CD4-positive, alpha-beta T cell (primary cell): ENCODE measurements around the gene PITPNM3. TPM values are rescaled to one million over a fixed set of nuclear protein-coding genes. Genes with fewer than 3 reads are reported as not detected.

Source experiments
- ATAC-seq: fragments of 200-7000 bp; cut with Tn5 transposase; one replicate; pipeline ENCODE4 v1.10.0; 2022; ENCODE audit warnings: mild to moderate bottlenecking; ENCODE audit not compliant: poor library complexity
- CTCF ChIA-PET: fragments of 350-600 bp; sonication (Branson Sonifier 250); formaldehyde crosslinking; loops from one replicate; lab custom pipeline; 2021; ENCODE audit warnings: antibody characterized with exemption, inconsistent platforms; lab: Charles Lee
- POLR2A ChIA-PET: fragments of 350-600 bp; sonication (Branson Sonifier 250); formaldehyde crosslinking; loops from one replicate; lab custom pipeline; 2021; ENCODE audit warnings: antibody characterized with exemption, inconsistent platforms; lab: Charles Lee
- DNase-seq, 14 experiments: peaks; one replicate each; pipeline ENCODE4 v3.0.0-alpha.2; 2013 to 2020; ENCODE audit warnings: mixed read lengths in 2 of 14
- H3K27ac ChIP-seq, 2 donors: one replicate each; pipeline versions ENCODE4 v1.5.1 to v1.7.0; 2013; ENCODE audit warnings: low read length in 2 of 2, low read depth in 1 of 2, mild to moderate bottlenecking in 1 of 2
- H3K27me3 ChIP-seq, 2 experiments: 1 replicate in 1 of 2; 2 replicates in 1 of 2; pipeline versions ENCODE4 v1.6.1 to v1.7.0; 2013; ENCODE audit warnings: low read length in 2 of 2, control low read depth in 1 of 2, mild to moderate bottlenecking in 1 of 2, moderate library complexity in 1 of 2; ENCODE audit not compliant: insufficient read depth in 2 of 2, control insufficient read depth in 1 of 2
- H3K36me3 ChIP-seq: one replicate; pipeline ENCODE4 v1.6.1; 2013; ENCODE audit warnings: low read length, control low read depth; ENCODE audit not compliant: insufficient read depth
- H3K4me1 ChIP-seq: one replicate; pipeline ENCODE4 v1.6.1; 2013; ENCODE audit warnings: low read length, control low read depth; ENCODE audit not compliant: insufficient read depth
- H3K4me3 ChIP-seq: one replicate; pipeline ENCODE4 v1.5.1; 2013; ENCODE audit warnings: mild to moderate bottlenecking, low read length, moderate library complexity
- H3K9me3 ChIP-seq, 2 experiments: 1 replicate in 1 of 2; 2 replicates in 1 of 2; pipeline versions ENCODE4 v1.6.1 to v1.7.0; 2013; ENCODE audit warnings: low read length in 2 of 2, mild to moderate bottlenecking in 2 of 2, control low read depth in 1 of 2, moderate library complexity in 1 of 2; ENCODE audit not compliant: control insufficient read depth in 1 of 2, insufficient read depth in 1 of 2
- H3K27ac Mint-ChIP-seq: one replicate; pipeline ENCODE4 v1.8.0; 2020; ENCODE audit warnings: mixed read lengths
- H3K27me3 Mint-ChIP-seq: one replicate; pipeline ENCODE4 v1.8.0; 2021; ENCODE audit warnings: mixed read lengths
- H3K36me3 Mint-ChIP-seq: one replicate; pipeline ENCODE4 v1.8.0; 2021; ENCODE audit warnings: low read depth, mixed read lengths
- H3K4me1 Mint-ChIP-seq: one replicate; pipeline ENCODE4 v1.8.0; 2021; ENCODE audit warnings: low read depth, mixed read lengths
- H3K4me3 Mint-ChIP-seq: one replicate; pipeline ENCODE4 v1.8.0; 2020; ENCODE audit warnings: mild to moderate bottlenecking, mixed read lengths
- H3K9me3 Mint-ChIP-seq: one replicate; pipeline ENCODE4 v1.8.0; 2020; ENCODE audit warnings: mixed read lengths
- CTCF ChIP-seq: fragments of 200-600 bp; IDR thresholded peaks from one replicate; pipeline ENCODE4 v1.8.0; 2022; ENCODE audit warnings: antibody characterized with exemption, mild to moderate bottlenecking
- intact Hi-C, 2 experiments: fragments of 100-400 bp; cut with DNase I in 1 of 2; cut with micrococcal nuclease in 1 of 2; formaldehyde crosslinking; loops; one replicate each; pipeline versions ENCODE4 v1.15.1 to v1.9.0; 2023 to 2025; cut with DNase I, micrococcal nuclease
- total RNA-seq, 174 experiments: library from RNA in 2 of 174; stranded (reverse) in 2 of 174; gene quantifications; one replicate each; pipeline ENCODE4 v1.2.3 and lab custom pipeline; 2021 to 2026

The PITPNM3 gene
- total RNA-seq, 2 experiments from 2014 or later: 0.34 to 0.41 TPM

GRCh38 chr17:6492892-6493674, 63.3 kb downstream of the PITPNM3 start:
- no peaks in the 10 kb centered on the region for H3K36me3 ChIP-seq
- no peaks in the 10 kb centered on the region for H3K27me3 ChIP-seq
- H3K4me1 Mint-ChIP-seq: peaks cover 16% of the 10 kb centered on the region
- DNase-seq (peak in 1 of 14 experiments; percentile 14), ATAC-seq (no peak)
- no peaks in the 10 kb centered on the region for H3K27me3 Mint-ChIP-seq
- no peak for TF ChIP-seq CTCF
- H3K4me3 Mint-ChIP-seq: no peak overlapping the region
- H3K27ac Mint-ChIP-seq: no peak overlapping the region
- H3K4me1 ChIP-seq: peaks cover 14% of the 10 kb centered on the region
- POLR2A ChIA-PET: no interaction called here
- H3K9me3 Mint-ChIP-seq: no peaks in the 10 kb centered on the region
- H3K9me3 ChIP-seq: no peaks in the 10 kb centered on the region
- H3K36me3 Mint-ChIP-seq: no peaks in the 10 kb centered on the region
- no peak overlapping the region for H3K4me3 ChIP-seq
- CTCF ChIA-PET: no interaction called here
- intact Hi-C loops: no loop called here
- H3K27ac ChIP-seq: no peak overlapping the region

- Histone ChIP-seq H3K9me3 (no peaks in the 10 kb centered on the region), H3K27me3 (peaks cover 0 to 5% of the 10 kb centered on the region in 2 experiments), H3K36me3 (no peaks in the 10 kb centered on the region), H3K27ac (no peak overlapping the region), H3K4me1 (peaks cover 9% of the 10 kb centered on the region), H3K4me3 (no peak overlapping the region)
- DNase-seq (no peak), ATAC-seq (no peak)
- no peak for TF ChIP-seq CTCF
- ChIA-PET CTCF (interaction anchor here (2.0 kb wide), 1 partner anchor 18 kb away, joined by 5 read pairs; no protein-coding TSS in a partner anchor), POLR2A (no interaction called here)
- no peaks in the 10 kb centered on the region for H3K36me3 Mint-ChIP-seq
- peaks cover 9% of the 10 kb centered on the region for H3K4me1 Mint-ChIP-seq
- no peaks in the 10 kb centered on the region for H3K27me3 Mint-ChIP-seq
- H3K9me3 Mint-ChIP-seq: no peaks in the 10 kb centered on the region
- no peak overlapping the region for H3K4me3 Mint-ChIP-seq
- H3K27ac Mint-ChIP-seq: no peak overlapping the region
- intact Hi-C loops: no loop called here
These were observed 65.2 kb downstream of the PITPNM3 start for GRCh38 chr17:6491071-6491700.

- POLR2A ChIA-PET: no interaction called here
- no peaks in the 10 kb centered on the region for H3K4me1 Mint-ChIP-seq
- no peaks in the 10 kb centered on the region for H3K9me3 Mint-ChIP-seq
- DNase-seq (no peak), ATAC-seq (no peak)
- no peaks in the 10 kb centered on the region for H3K36me3 Mint-ChIP-seq
- Histone ChIP-seq H3K27ac (no peak overlapping the region), H3K4me1 (no peaks in the 10 kb centered on the region), H3K4me3 (no peak overlapping the region), H3K27me3 (peaks cover 0 to 5% of the 10 kb centered on the region in 2 experiments), H3K36me3 (no peaks in the 10 kb centered on the region), H3K9me3 (no peaks in the 10 kb centered on the region)
- H3K27me3 Mint-ChIP-seq: no peaks in the 10 kb centered on the region
- no peak for TF ChIP-seq CTCF
- intact Hi-C loops: loop anchor here in 1 of 2 experiments (10.0 kb wide), 1 partner anchor 236 kb away; no protein-coding TSS in a partner anchor
- CTCF ChIA-PET: no interaction called here
- no peak overlapping the region for H3K27ac Mint-ChIP-seq
- no peak overlapping the region for H3K4me3 Mint-ChIP-seq
These were observed 67.3 kb downstream of the PITPNM3 start for GRCh38 chr17:6489016-6489550.
